Uterine smooth muscle cell (primary cell): ENCODE results near the gene RILPL2. TPM values are rescaled to one million over a fixed set of nuclear protein-coding genes. Genes with fewer than 3 reads are reported as not detected.

Source experiments
- total RNA-seq: library from RNA; depleted of rRNA; stranded (reverse); fragments of >200 nt; gene quantifications from 2 replicates; pipeline ENCODE4 v1.2.3, GENCODE V29; 2014

RILPL2 gene, protein sequence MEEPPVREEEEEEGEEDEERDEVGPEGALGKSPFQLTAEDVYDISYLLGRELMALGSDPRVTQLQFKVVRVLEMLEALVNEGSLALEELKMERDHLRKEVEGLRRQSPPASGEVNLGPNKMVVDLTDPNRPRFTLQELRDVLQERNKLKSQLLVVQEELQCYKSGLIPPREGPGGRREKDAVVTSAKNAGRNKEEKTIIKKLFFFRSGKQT
- 3.0 and 3.5 TPM in 2 replicates for total RNA-seq

DNA sequence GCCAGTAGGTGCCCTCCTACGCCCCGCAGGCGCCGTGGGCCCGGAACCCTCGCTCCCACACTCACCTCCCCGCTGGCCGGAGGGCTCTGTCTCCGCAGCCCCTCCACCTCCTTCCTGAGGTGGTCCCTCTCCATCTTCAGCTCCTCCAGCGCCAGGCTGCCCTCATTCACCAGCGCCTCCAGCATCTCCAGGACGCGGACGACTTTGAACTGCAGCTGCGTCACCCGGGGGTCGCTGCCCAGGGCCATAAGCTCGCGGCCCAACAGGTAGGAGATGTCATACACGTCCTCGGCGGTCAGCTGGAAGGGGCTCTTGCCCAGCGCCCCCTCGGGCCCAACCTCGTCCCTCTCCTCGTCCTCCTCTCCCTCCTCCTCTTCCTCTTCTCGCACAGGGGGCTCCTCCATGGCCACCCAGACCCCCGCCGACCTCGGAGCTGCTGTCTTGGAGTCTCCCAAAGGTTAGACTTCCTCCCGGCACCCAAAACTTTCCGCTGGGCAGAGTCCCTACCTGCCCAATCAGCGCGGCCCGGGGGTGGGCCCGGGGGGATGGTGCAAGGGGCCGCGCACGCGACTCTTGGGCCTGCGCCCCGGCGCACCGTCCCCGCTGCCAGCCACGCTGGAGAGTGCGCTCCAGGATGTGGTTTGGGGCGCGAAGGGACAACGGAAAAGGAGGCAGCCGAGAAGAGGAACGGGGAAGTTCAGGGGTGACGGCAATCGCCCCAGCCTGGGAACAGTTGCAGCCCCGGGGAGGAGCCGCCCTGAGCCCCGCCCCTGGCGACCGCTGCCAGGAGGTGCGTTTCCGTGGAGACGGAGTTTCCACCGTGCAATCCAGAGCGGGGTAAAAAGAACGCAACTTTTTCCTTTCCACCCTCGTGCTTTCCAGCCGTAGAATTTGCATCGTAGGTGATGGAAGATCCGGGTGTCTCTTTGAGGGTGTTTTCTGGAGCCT, at the start of gene RILPL2:
Gene RILPL2, minus strand, starts transcription at position 668 of the 948 bp plus-strand sequence. Its CDS starts 264 bp downstream, at position 404.

DNA sequence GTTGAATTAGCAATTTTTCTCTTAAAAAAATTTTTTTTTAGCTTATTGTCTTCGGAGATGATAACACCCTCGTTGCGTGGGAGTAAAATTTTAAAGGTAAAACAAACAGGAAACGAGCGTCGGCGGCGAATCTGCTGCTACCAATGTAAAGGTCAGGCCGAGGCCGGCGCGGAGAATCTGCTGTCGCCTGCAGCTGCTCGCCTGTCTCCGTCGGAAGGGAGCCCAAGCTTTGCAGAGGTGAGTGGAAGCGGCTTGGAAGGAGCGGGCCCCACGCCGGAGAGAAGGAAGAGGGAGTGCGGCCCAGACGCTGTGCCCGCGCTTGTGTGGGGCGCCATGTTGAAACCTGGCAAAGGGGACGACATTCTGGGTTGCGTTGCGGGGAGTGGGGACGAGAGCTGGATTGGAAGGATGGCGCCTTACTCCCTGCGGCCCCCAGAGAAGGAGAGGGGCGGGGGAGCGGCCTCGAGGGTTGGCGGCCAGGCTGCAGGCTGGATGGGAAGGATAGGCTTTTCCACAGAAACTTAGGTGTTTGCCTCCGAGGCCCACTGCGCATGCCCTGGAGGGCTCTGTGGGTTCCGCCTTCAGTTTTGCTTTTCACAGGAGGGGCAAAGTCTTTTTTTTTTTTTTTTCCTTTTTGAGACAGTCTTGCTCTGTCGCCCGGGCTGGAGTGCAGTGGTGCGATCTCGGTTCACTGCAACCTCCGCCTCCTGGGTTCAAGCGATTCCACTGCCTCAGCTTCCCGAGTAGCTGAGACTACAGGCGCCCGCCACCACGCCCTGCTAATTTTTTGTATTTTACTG, 21.7 kb upstream of the RILPL2 start, which contains the start of gene SNRNP35:
Gene SNRNP35, plus strand, starts transcription at position 160 of the 800 bp plus-strand sequence. CDS start 7,402 bp downstream, outside the sequence.

Other genes starting within 250 kb of the RILPL2 start
- gene MPHOSPH9, start 203.5 kb downstream of the RILPL2 start, total RNA-seq = 51.9 and 84.8 TPM in 2 replicates
- 12.9 and 16.1 TPM in 2 replicates for gene MTRFR, start 203.2 kb downstream of the RILPL2 start, total RNA-seq
- gene CDK2AP1, start 164.8 kb downstream of the RILPL2 start, total RNA-seq = 133 and 134 TPM in 2 replicates
- gene SBNO1, start 71.8 kb downstream of the RILPL2 start, total RNA-seq = 37.4 and 41.2 TPM in 2 replicates
- gene KMT5A, start 52.6 kb downstream of the RILPL2 start, total RNA-seq = 58.9 and 60.4 TPM in 2 replicates
- 15.1 and 15.9 TPM in 2 replicates for gene SNRNP35, start 21.5 kb upstream of the RILPL2 start, total RNA-seq
- 7.9 and 12.4 TPM in 2 replicates for gene RILPL1, start 97.0 kb upstream of the RILPL2 start, total RNA-seq
- 571 and 583 TPM in 2 replicates for gene TMED2, start 147.9 kb upstream of the RILPL2 start, total RNA-seq
- gene DDX55, start 165.4 kb upstream of the RILPL2 start, total RNA-seq = 24.2 and 24.6 TPM in 2 replicates
- 57.9 and 124 TPM in 2 replicates for gene EIF2B1, start 197.0 kb upstream of the RILPL2 start, total RNA-seq
- 44.7 and 69.1 TPM in 2 replicates for gene GTF2H3, start 197.1 kb upstream of the RILPL2 start, total RNA-seq
- 12.7 and 13.6 TPM in 2 replicates for gene TCTN2, start 234.4 kb upstream of the RILPL2 start, total RNA-seq